PC-3 (cell line): ENCODE results near the gene FHAD1. TPM values are rescaled to one million over a fixed set of nuclear protein-coding genes. Genes with fewer than 3 reads are reported as not detected.

Experiments used
- ATAC-seq: fragments of 200-7000 bp; cut with Tn5 transposase; 2 replicates; pipeline ENCODE4 v1.9.1; 2020; ENCODE audit warnings: mild to moderate bottlenecking, moderate library complexity
- BruUV-seq: library from RNA; stranded (reverse); fragments of 400-500 nt; replicated peaks from 2 replicates; lab custom pipeline; 2021; lab: Mats Ljungman, UMichigan
- CTCF ChIA-PET: fragments of 300-600 bp; sonication (Branson Sonifier 250); formaldehyde crosslinking; loops from one replicate; lab custom pipeline; 2022; ENCODE audit warnings: antibody characterized with exemption; lab: Charles Lee
- POLR2A ChIA-PET: fragments of 300-600 bp; sonication (Branson Sonifier 250); formaldehyde crosslinking; loops from one replicate; lab custom pipeline; 2022; ENCODE audit warnings: antibody characterized with exemption; ENCODE audit not compliant: unreplicated experiment; lab: Charles Lee
- DNase-seq: peaks from one replicate; pipeline ENCODE4 v3.0.0-alpha.2; 2015
- H2AFZ ChIP-seq: fragments of 300-600 bp; sonication (generic); 2 replicates; pipeline ENCODE4 v1.6.0; 2016; ENCODE audit warnings: antibody characterized with exemption, low read length
- H3F3A ChIP-seq: fragments of 300-600 bp; sonication (generic); one replicate; pipeline ENCODE4 v1.6.0; 2017; ENCODE audit warnings: antibody characterized with exemption, low read length, control low read depth, mild to moderate bottlenecking; ENCODE audit not compliant: unreplicated experiment
- H3K27ac ChIP-seq: fragments of 300-600 bp; sonication (generic); 2 replicates; pipeline ENCODE4 v1.5.1; 2016; ENCODE audit warnings: mild to moderate bottlenecking, low read length
- H3K27me3 ChIP-seq: fragments of 300-600 bp; sonication (generic); 2 replicates; pipeline ENCODE4 v1.6.1; 2016; ENCODE audit warnings: low read length, mixed read lengths
- H3K36me3 ChIP-seq: fragments of 300-600 bp; sonication (generic); 2 replicates; pipeline ENCODE4 v1.6.1; 2016; ENCODE audit warnings: low read depth, mixed run types, low read length, mixed read lengths
- H3K4me1 ChIP-seq: fragments of 300-600 bp; sonication (generic); 2 replicates; pipeline ENCODE4 v1.5.1; 2016; ENCODE audit warnings: low read length; ENCODE audit not compliant: insufficient read depth
- H3K4me2 ChIP-seq: fragments of 300-600 bp; sonication (generic); 2 replicates; pipeline ENCODE4 v1.6.0; 2016; ENCODE audit warnings: low read length
- H3K4me3 ChIP-seq: fragments of 300-600 bp; sonication (generic); 2 replicates; pipeline ENCODE4 v1.5.1; 2016; ENCODE audit warnings: mild to moderate bottlenecking, low read length, mixed read lengths
- H3K79me2 ChIP-seq: fragments of 300-600 bp; sonication (generic); 2 replicates; pipeline ENCODE4 v1.6.1; 2017; ENCODE audit warnings: low read length, mixed read lengths
- H3K9ac ChIP-seq: fragments of 300-600 bp; sonication (generic); 2 replicates; pipeline ENCODE4 v1.6.0; 2016; ENCODE audit warnings: mild to moderate bottlenecking, low read length
- H3K9me2 ChIP-seq: fragments of 300-600 bp; sonication (generic); replicated peaks from 2 replicates; pipeline ENCODE4 v1.6.1; 2016; ENCODE audit warnings: mixed run types, low read length, mixed read lengths
- H3K9me3 ChIP-seq: fragments of 300-600 bp; sonication (generic); 2 replicates; pipeline ENCODE4 v1.6.1; 2016; ENCODE audit warnings: low read length, mixed read lengths
- H4K20me1 ChIP-seq: fragments of 300-600 bp; sonication (generic); 2 replicates; pipeline ENCODE4 v1.6.1; 2016; ENCODE audit warnings: low read length, mixed read lengths
- CTCF ChIP-seq: fragments of 300-600 bp; sonication (generic); conservative IDR thresholded peaks from 2 replicates; pipeline ENCODE4 v1.5.1; 2017; ENCODE audit warnings: antibody characterized with exemption, low read depth, mild to moderate bottlenecking, low read length
- EZH2 ChIP-seq: fragments of 300-600 bp; sonication (generic); IDR thresholded peaks from one replicate; pipeline ENCODE4 v1.6.1; 2017; ENCODE audit warnings: antibody characterized with exemption, mild to moderate bottlenecking, low read length; ENCODE audit not compliant: unreplicated experiment
- EZH2phosphoT487 ChIP-seq: fragments of 300-600 bp; sonication (generic); IDR thresholded peaks from 2 replicates; pipeline ENCODE4 v1.6.1; 2018; ENCODE audit warnings: mild to moderate bottlenecking, antibody characterized with exemption, low read length, borderline replicate concordance
- intact Hi-C: fragments of 100-400 bp; cut with micrococcal nuclease; formaldehyde crosslinking; loops from 2 replicates; pipeline ENCODE4 v1.9.0; 2023
- total RNA-seq: library from RNA; depleted of rRNA; stranded (reverse); fragments of >200 nt; gene quantifications from 2 replicates; pipeline ENCODE4 v1.2.3, GENCODE V29; 2014

FHAD1 gene
- total RNA-seq, 1 experiment from 2014 or later = 0.95 TPM

- Histone ChIP-seq H3F3A (no peaks in the 10 kb centered on the region), H3K79me2 (no peaks in the 10 kb centered on the region), H4K20me1 (no peaks in the 10 kb centered on the region), H3K9me2 (no peaks in the 10 kb centered on the region), H2AFZ (no peak overlapping the region), H3K4me2 (no peak overlapping the region), H3K4me3 (no peak overlapping the region), H3K27ac (no peak overlapping the region), H3K36me3 (no peaks in the 10 kb centered on the region), H3K9ac (no peak overlapping the region), H3K9me3 (no peaks in the 10 kb centered on the region), H3K27me3 (no peaks in the 10 kb centered on the region), H3K4me1 (no peaks in the 10 kb centered on the region)
- intact Hi-C loops = no loop called here
- ATAC-seq (no peak), DNase-seq (no peak)
- BruUV-seq = no TSS peak
- CTCF ChIA-PET = no interaction called here
- TF ChIP-seq EZH2 = no peak
- no peak for TF ChIP-seq CTCF
- TF ChIP-seq EZH2phosphoT487 = no peak
- POLR2A ChIA-PET = no interaction called here
Measured at GRCh38 chr1:15331734-15332133, 84.7 kb downstream of the FHAD1 start.

GRCh38 chr1:15332525-15332924 is 85.5 kb downstream of the FHAD1 start:
- no peak overlapping the region for H3K4me2 ChIP-seq
- H3K36me3 ChIP-seq = no peaks in the 10 kb centered on the region
- H3K27me3 ChIP-seq = no peaks in the 10 kb centered on the region
- H3K4me3 ChIP-seq = no peak overlapping the region
- no peak for TF ChIP-seq CTCF
- no peak for TF ChIP-seq EZH2
- no peak for TF ChIP-seq EZH2phosphoT487
- no peaks in the 10 kb centered on the region for H3K9me2 ChIP-seq
- ATAC-seq = no peak
- ChIA-PET CTCF (no interaction called here), POLR2A (no interaction called here)
- H4K20me1 ChIP-seq = no peaks in the 10 kb centered on the region
- BruUV-seq = no TSS peak
- no peaks in the 10 kb centered on the region for H3K79me2 ChIP-seq
- no peak overlapping the region for H2AFZ ChIP-seq
- no peaks in the 10 kb centered on the region for H3K9me3 ChIP-seq
- no peak overlapping the region for H3K9ac ChIP-seq
- H3F3A ChIP-seq = no peaks in the 10 kb centered on the region
- H3K27ac ChIP-seq = no peak overlapping the region
- peaks cover 8% of the 10 kb centered on the region for H3K4me1 ChIP-seq
- no peak for DNase-seq
- intact Hi-C loops = no loop called here

- no peaks in the 10 kb centered on the region for H3K9me3 ChIP-seq
- ATAC-seq (no peak), DNase-seq (no peak)
- H3K9ac ChIP-seq = no peak overlapping the region
- CTCF ChIA-PET = no interaction called here
- no peaks in the 10 kb centered on the region for H4K20me1 ChIP-seq
- no peaks in the 10 kb centered on the region for H3K36me3 ChIP-seq
- no peak for TF ChIP-seq CTCF
- TF ChIP-seq EZH2phosphoT487 = no peak
- TF ChIP-seq EZH2 = no peak
- no peak overlapping the region for H3K27ac ChIP-seq
- H3K27me3 ChIP-seq = no peaks in the 10 kb centered on the region
- BruUV-seq = no TSS peak
- no peaks in the 10 kb centered on the region for H3K9me2 ChIP-seq
- H3K4me2 ChIP-seq = no peak overlapping the region
- POLR2A ChIA-PET = no interaction called here
- no peaks in the 10 kb centered on the region for H3K79me2 ChIP-seq
- H3K4me1 ChIP-seq = peaks cover 13% of the 10 kb centered on the region
- no peak overlapping the region for H3K4me3 ChIP-seq
- no peak overlapping the region for H2AFZ ChIP-seq
- intact Hi-C loops = no loop called here
- no peaks in the 10 kb centered on the region for H3F3A ChIP-seq
Measured at GRCh38 chr1:15332952-15333715, 86.1 kb downstream of the FHAD1 start.
